UCSD-AML1 (cell line): ENCODE data around the gene IL9.
"Not testable (repeated sequence)": the region's sequence is repeated elsewhere in the genome, so short reads cannot be mapped to it uniquely, and the experiment has no call there.

Source experiments
- DNase-seq: peaks from one replicate; lab custom pipeline; 2025; ENCODE audit not compliant: unreplicated experiment; lab: John Stamatoyannopoulos, UW

IL9 gene

DNA sequence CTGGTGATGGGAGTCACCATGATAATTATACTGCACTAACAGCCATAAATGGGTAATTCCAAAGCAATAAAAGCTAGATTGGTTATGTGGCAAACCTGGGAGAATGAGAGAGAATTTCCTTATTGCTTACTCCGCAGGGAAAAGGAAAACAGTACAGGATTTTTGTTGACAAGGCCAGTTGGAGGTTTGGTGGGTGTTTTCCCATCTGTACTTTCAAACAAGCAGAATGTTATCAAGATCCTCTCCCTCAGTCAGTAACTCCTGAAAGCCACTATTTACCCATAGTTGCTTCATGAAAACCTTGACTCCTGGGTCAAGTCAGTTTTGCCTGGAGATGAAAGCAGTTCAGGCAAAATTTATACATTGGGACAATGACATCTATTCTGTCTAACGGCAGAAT, 26.4 kb downstream of the IL9 start:
- no peak for DNase-seq

DNA sequence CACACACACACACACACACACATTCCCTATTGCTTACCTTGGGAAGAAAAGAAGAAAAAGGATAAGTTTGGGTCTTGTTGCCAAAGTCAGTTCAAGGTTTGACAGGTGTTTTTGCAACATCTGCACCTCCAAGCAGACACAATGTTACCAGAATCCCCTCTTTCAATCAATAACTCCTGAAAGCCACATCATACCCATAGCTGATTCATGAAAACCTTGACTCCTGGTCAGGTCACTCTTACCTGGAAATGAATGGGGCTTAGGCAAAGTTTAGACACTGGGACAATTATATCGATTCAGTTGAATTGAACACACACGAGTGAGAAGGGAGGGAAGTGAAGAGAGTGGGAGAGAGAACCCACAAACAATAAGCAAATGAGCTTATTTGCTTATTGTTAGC, 27.0 kb downstream of the IL9 start:
- DNase-seq = no peak

DNA sequence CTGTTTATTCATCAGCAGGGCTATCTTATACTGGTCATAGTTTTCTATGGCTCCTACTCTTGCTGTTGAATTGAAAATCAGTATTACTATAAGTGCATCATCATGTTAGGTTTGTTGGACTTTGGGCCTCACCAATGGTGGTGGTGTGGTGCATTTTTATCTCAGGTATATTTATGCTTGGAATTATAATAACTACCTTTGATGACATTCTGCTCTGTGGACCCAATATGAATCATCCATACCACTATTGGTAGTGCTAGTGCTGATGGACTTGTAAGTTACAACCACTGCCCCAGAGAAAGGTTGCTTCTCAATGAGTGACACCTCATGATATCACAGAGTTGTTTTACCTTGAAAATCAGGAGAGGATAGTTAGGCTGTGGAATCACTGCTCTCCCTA, 28.0 kb downstream of the IL9 start:
- no peak for DNase-seq

DNA sequence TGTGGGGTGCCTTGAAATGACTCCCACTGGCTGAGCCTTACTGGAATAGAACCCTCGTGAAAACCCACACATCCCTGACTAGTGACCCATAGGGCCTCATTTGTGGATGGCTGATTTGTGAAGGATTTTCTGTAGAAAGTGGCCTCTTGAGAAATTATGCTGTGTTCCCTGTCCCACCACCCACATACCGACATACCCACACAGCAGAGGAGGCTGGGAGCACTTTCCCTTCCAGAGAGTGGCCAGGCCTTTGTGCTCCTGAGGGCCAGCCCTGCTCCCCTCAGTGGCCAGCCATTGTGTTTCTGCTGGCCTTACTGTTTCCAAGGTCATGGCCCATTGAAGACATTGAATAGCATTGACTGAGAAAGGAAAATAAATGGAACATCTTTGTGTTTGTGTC, 29.6 kb downstream of the IL9 start:
- no peak for DNase-seq

DNA sequence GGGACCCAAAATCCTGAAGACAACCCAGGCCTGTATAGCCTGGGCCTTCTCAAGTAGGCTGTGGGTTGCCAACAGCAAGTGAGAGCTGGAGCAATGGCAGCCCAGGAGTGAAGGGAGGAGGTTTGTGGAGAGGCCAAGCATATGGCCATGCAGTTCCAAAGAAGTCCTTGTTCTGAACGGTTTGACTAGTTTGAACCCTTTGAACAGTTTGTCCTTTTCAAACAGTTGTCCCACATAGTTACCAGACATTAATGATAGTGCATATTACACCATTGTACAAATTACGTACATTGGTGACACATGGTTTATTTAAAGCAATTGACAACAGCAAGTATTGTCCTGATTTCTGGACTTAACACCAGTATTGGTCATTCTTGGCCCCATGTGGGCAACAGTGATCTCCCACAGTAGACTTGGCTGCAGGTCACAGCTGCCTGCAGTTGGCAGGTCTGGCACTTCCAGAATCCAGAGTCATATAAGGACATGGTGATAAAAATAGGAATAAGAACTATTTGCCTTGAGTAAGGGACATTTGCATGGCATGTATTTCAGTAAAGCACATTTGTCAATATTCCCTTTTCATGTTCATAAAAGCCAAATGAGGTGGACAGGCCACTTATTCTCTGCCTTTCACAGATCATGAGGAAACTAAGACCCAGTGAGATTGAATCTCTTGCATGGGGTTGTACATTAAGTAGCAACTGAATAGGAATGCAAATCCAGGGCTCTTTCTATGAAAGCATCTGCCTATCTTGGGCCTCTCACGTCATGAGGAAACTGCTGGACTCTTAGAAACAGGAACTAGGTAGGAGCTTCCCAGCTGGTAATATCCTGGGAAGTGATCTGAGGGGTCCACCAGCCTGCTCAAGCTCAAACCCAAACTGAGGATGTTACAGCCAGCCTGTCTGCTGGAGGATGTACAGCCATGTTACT, 30.9 kb downstream of the IL9 start:
- DNase-seq = no peak

DNA sequence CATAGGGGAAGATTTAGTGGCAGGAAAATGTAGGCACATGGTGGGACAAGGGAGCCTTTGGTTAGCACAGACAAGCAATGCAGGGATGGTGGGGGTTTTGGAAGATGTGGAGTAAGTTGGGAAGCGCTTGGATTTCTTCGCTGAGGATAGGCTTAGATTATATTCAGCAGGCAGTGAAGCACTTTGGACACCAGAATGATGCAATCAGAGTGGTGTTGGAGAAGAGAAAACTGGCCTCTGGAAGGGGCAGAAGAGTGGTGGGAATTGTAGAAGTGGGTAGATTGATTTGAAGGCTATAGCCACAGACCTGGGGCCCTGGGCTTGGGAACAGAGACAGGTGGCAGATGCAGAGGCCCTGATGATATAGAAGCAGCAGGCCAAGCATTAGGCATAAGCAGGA, 32.9 kb downstream of the IL9 start:
- no peak for DNase-seq

DNA sequence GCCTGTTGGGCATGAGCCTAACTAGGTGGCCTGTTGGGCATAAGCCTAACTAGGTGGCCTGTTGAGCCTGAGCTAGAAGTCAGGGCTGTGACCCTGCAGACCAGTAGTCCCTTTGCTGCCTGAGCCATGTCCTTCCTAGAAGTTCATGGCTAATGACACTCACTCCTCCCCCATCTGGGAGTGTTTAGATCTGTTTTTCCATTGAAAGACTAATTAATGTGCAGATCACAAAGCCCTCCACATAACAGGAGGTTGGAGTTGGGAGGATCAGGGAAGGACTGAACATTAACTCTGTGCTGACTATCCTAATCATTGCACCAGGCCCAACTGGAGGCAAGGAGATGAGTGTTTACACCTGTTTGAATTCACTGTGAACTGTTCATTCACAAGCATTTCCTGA, 33.6 kb downstream of the IL9 start:
- no peak for DNase-seq

DNA sequence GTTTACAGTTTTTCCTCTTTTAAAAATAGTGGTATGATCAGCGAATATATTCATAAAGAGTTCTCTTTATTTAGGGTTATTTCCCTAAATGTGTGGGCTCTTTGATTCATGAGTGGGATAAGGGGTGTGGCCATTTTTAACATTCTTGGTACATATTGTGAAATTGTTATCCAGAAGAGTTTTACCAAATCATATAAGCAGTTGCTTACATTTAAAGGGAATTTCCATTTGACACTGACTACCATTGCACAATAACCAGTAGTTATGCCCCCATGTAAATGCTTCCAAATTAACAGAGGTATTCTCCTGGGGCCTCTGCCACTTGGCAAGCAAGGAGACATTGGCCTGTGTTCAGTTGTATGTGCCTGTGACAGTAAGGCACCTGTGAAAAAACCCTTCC, 34.0 kb downstream of the IL9 start:
- no peak for DNase-seq

DNA sequence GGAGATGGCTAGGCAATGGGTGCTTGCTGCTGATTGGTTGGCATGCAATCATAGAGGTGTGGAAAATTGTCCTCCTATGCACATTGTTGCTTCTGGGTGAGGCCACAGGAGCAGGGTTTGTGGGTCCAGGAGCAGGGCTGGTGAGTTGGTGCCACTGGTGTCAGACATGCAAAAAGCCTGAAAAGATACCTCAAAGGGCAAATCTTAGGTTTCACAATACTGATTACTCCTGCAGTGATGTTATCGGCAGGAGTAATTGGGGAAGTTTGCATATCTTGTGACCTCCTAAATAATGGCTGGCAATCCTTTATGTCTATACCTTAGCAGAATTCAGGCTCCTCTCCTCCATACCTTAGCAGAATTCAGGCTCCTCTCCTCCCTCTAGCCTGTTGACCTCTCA, 36.0 kb downstream of the IL9 start:
- DNase-seq = no peak

DNA sequence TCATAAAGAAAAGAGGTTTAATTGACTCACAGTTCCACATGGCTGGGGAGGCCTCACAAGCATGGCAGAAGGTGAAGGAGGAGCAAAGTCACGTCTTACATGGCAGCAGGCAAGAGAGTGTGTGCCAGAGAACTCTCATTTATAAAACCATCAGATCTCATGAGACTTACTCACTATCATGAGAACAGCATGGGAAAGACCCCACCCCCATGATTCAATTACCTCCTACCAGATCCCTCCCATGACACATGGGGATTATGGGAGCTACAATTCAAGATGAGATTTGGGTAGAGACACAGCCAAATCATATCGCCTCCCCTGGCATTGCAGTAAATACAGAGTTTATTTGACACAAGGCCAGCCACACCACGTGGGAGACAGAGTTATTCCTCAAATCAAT, 36.5 kb downstream of the IL9 start:
- not testable (repeated sequence) for DNase-seq

DNA sequence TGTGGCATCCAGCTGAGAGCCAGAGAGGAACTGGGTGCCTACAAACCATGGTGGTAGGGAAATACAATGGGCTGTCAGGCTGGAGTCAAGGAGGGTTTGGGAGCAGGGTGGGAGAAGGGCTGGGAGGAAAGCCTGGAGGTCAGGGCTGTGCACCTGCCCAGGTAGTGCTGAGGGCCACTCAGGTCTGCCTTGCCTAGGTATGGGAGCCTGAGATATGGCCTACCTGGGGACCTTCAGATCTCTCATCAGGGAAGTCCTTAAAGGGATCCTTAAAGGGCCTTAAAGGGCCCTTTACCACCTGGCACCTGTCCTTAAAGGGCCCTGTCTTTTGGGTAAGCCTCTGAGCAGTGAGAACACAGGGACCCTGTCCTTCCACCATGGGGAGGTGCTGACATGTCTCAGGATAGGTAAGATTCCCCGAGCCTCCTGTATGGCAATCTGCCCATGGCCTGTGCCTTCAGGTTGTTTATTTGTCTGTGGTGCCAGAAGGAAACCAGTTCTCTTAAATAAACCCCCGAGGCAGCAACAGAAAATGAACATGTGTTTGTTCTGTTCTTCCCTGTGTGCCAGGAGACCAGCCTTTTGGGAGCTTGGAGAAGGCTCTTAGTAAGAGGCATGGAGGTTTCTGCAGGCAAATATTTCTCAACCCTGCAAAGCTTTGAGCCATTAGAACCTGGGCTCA, 37.9 kb downstream of the IL9 start:
- no peak for DNase-seq

DNA sequence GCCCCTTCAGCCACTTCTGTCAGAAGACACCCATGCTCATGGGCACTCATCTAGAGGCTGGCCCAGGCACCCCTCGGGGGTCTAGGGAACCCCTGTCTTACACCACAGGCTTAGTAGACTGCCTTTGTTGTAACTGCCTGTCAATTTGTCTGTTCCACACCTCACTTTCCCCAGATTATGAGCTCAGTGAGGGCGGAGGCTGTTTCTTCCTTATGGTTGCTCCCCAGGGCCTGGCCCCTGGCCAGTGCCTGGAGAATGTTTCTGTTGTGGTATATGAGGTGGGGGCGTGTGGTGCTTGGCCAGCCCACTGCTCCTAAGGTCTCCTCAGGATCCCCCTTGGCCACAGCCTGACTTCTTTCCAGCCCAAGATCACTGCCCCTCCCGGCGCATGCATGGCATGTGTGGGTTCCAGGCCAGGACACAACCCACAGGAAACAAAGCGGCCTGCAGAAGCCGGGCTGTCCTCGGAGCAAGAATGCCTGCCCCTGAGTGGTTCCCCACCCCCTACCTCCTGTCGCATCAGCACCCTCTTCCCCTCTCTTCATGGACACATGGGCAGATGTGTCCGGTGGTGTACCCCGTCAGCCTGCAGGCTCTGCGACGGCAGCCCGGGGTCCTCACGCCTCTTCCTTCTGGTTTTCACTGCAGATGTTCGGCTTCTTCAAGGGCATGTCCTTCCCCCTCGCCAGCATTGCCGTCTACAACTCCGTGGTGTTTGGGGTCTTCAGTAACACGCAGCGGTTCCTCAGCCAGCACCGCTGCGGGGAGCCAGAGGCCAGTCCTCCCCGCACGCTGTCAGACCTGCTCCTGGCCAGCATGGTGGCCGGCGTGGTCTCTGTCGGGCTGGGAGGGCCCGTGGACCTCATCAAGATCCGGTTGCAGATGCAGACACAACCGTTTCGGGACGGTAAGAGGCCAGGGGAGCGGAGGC, 43.5 kb downstream of the IL9 start:
- DNase-seq = no peak

DNA sequence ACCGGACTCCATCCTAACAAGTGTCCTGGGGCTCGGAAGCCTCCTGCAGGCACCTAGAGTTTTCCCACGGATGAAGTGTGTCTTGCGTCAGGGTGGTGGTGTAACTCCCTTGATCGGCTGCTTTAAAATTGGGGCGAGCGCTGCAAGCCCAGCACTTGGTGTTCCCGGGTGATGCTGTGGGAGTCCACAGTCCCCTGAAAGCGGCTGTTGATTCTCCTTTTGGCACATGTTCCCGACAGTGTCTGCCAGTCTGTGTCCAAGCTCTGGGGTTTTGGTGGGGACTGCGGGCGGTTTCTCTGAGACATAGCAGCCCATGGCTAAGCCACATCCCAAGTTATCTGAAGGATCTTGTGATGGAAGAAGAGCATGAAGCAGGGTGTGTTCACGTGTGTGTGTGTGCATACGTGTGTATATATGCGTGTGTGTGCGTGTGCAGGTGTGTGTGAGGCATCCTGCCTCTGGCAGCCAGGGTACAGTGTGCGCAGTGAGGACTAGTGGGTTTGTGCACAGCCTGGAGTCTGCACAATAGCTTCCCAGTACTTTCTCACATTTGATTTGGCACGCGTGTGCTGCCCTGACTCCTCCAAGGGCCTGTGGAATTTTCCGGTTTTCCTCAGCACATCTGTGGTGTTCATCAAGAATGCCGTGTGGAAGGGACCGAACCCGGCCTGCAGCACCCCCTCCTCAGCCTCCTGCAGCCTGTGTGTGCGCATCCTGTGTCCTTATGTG, 44.3 kb downstream of the IL9 start:
- DNase-seq = no peak

DNA sequence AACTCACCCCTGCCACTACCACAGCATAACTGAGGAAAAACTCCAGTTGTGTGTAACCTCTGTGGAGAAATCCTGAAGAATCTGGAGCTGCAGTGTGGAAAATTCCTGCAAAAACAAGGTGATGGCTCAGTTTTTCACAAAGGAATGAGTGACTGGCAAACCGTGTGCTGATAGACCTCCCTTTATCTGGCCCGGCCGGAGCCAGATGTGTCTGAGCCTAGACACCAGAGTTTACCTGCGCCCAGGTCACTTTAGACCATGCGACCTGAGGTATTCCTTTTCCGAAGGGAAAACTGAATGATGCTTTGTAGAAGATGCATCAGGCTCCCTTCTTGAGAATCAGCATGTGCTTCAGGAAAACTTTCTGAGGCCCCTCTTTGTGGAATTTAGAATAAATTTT, 45.0 kb downstream of the IL9 start:
- DNase-seq = no peak

DNA sequence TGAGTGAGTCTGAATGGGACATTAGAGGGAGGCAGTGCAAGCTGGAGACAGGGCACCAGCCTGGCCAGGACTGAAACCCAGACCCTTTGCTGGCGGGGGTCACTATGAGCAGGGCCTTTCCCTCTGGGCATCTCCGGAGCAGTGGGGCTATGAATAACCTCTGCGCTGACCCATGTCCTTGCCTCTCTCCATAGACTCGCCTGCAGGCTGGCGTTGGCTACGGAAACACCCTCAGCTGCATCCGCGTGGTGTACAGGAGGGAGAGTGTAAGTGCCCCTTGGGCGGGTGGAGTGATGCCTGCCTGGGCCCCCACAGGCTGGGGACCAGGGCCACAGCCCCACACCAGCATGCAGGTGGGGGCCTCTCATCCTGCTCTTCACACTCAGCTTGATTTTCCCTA, 45.4 kb downstream of the IL9 start:
- no peak for DNase-seq

DNA sequence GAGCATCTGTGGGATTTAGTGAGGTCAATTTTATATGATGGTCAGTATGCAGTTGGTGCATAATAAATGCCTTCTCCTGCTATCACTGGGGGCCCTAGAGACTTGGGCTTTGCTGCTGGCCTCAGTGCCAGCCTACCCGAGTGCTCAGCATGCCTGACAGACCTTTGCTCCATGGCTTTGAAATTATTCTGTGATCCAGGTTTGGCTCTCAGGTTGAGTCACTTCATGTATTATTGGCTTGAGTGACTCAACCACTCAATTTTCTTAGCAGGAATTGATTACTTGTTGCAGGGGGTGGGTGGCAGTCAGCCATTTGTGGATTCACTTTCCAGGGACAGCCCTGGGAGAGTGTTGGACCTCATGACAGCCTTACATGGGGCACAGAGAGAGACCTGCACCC, 47.7 kb downstream of the IL9 start:
- DNase-seq = no peak

DNA sequence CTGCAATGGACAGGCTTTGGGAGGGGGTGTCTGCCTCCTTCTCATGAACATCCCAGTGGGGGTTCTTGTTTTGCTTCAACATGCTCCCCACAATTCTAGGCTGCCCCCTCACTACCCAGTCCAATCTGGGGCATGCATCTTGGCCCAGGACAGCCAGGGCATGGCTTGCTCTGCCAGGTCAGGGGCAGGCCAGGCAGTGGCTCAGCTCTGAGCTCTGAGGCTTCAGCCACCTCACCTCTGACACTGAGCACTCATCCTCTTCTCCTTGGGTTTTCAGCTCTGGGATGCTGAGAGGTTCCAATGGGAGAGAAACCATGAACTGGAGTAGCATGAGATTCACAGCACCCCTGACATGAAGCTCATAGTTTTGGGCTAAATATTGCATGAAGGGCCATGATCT, 49.3 kb downstream of the IL9 start:
- DNase-seq = no peak

DNA sequence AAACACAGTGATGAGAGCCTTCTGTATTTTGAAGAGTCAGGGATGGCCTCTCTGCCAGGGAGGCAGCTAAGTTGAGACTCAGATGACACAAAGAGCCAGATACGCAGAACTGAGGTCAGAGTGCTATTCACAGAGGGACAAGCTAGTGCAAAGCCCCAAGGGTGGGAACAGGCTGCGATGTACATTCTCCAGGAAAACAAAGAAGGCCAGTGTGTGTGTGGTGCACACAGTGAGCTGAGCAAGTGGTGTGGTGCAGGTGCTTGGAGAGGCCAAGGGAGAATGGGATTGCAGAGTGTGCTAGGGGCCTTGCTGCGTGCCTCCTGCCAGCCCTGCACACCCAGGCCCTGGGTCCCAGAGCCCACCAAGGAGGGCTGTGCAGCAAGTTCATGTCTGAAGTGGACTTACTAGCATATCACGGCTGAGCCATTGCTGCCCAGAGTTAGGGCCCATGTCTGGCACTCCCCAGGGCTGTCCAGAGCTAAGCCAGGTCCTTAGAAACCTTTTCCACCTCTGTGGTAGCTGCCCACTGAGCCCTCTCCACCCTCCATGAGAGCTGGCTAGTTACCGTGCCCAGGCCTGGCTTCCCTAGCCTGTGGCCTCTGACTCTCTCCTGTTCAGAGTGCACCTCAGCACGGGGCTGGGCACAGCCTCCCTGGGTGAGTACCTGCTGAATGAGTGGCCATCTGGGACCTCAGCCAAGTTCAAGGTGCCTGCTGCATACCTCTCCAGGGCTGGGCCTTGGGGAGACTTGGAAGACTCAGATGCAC, 51.9 kb downstream of the IL9 start:
- no peak for DNase-seq

DNA sequence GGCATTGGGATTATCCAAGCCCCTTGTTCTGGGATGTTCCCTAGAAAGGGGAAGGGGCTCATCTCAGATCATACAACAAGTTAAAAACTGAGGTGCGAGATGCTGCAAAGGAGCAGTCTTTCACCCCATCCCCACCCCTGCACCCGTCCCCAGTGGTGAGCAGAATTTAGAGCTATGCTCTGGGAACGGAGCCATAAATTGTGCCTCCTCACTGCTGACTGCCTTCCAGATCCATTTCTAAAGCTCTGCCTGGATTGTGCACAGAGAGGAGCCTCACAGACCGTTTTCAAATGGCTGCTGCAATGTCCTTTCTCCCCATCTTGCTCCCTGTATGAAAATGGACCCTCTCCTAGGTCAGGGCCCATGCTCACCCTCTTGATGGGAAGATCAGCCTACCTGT, 52.9 kb downstream of the IL9 start:
- DNase-seq = no peak
